Prostate gland (tissue), 2 donors: Measurements from ENCODE around the gene FBXO30. TPM values are rescaled to one million over a fixed set of nuclear protein-coding genes. Genes with fewer than 3 reads are reported as not detected.

ENCODE experiments used
- DNase-seq: peaks from one replicate; pipeline ENCODE4 v3.0.0-alpha.2; 2019; ENCODE audit warnings: low spot score
- H3K27ac ChIP-seq, 2 donors: fragments of 200-600 bp; sonication (generic); 2 replicates each; pipeline ENCODE4 v1.5.1; 2017 to 2019
- H3K27me3 ChIP-seq: fragments of 200-600 bp; sonication (generic); replicated peaks from 2 replicates; pipeline ENCODE4 v1.5.1; 2019; ENCODE audit not compliant: insufficient read depth
- H3K36me3 ChIP-seq, 2 donors: fragments of 200-600 bp; sonication (generic); 1 replicate in 1 of 2; 2 replicates in 1 of 2; pipeline versions ENCODE4 v1.5.1 to v1.8.1; 2017 to 2019
- H3K4me1 ChIP-seq: fragments of 200-600 bp; sonication (generic); replicated peaks from 2 replicates; pipeline ENCODE4 v1.5.1; 2019
- H3K4me3 ChIP-seq, 2 donors: fragments of 200-600 bp; sonication (generic); 2 replicates each; pipeline ENCODE4 v1.5.1; 2017 to 2019
- H3K9me3 ChIP-seq: fragments of 200-600 bp; sonication (generic); 2 replicates; pipeline ENCODE4 v1.5.1; 2017
- CTCF ChIP-seq, 4 experiments: fragments of 200-600 bp in 2 of 4; fragments of 450-650 bp in 2 of 4; sonication (generic) in 2 of 4; IDR thresholded peaks; 1 replicate in 3 of 4; 2 replicates in 1 of 4; pipeline ENCODE4 v1.5.1; 2016 to 2019; ENCODE audit warnings: antibody characterized with exemption in 4 of 4, mild to moderate bottlenecking in 2 of 4, moderate library complexity in 2 of 4
- POLR2A ChIP-seq: fragments of 450-650 bp; IDR thresholded peaks from one replicate; pipeline ENCODE4 v1.6.1; 2016; ENCODE audit warnings: antibody characterized with exemption, mild to moderate bottlenecking
- POLR2AphosphoS5 ChIP-seq: sonication (generic); formaldehyde crosslinking; IDR thresholded peaks from one replicate; pipeline ENCODE4 v1.6.1; 2017; ENCODE audit warnings: antibody characterized with exemption
- WGBS: methylation state at CpG from one replicate; pipeline ENCODE4 v1.1.5; 2018; 5-methylcytosine and 5-hydroxymethylcytosine counted together
- intact Hi-C: fragments of 100-400 bp; cut with DNase I; formaldehyde crosslinking; loops from one replicate; pipeline ENCODE4 v1.14.2; 2022
- total RNA-seq, 2 donors: library from RNA; depleted of rRNA; stranded (reverse); fragments of >200 nt; gene quantifications; one replicate each; pipeline ENCODE4 v1.1.0, GENCODE V29; 2016

The FBXO30 gene
- total RNA-seq, 2 donors from 2014 or later, result 6.5 to 9.6 TPM

GRCh38 chr6:145815309-145816274, 997 bp upstream of the FBXO30 start:
- no peak for TF ChIP-seq POLR2A
- TF ChIP-seq POLR2AphosphoS5, result no peak
- TF ChIP-seq CTCF (IDR thresholded peaks at IDR 0.05), result no peak
- H3K27ac ChIP-seq, result peak overlapping the region; percentile 79 to 87
- DNase-seq, result no peak
- H3K36me3 ChIP-seq, result no peaks in the 10 kb centered on the region
- no peaks in the 10 kb centered on the region for H3K9me3 ChIP-seq
- H3K27me3 ChIP-seq, result no peaks in the 10 kb centered on the region
- intact Hi-C loops, result loop anchor here (10.0 kb wide), 1 partner anchor 69 kb away; no protein-coding TSS in a partner anchor
- peak overlapping the region; percentile 58 to 67 for H3K4me3 ChIP-seq
- H3K4me1 ChIP-seq, result no peaks in the 10 kb centered on the region
- WGBS, result 9% methylated on average over 25 of the region's 25 CpGs

- peak; percentile 6 for DNase-seq
- Histone ChIP-seq H3K4me3 (peak overlapping the region; percentile 58 to 67), H3K27me3 (no peaks in the 10 kb centered on the region), H3K27ac (peak overlapping the region; percentile 79 to 87), H3K9me3 (no peaks in the 10 kb centered on the region), H3K36me3 (no peaks in the 10 kb centered on the region), H3K4me1 (no peaks in the 10 kb centered on the region)
- 1% methylated on average over 29 of the region's 33 CpGs for WGBS
- TF ChIP-seq CTCF (IDR thresholded peaks at IDR 0.05) (no peak), POLR2AphosphoS5 (peak; percentile 14), POLR2A (no peak)
- intact Hi-C loops, result loop anchor here (5.0 to 10.0 kb wide), 4 partner anchors 71 to 728 kb away; partner anchors contain the start of genes EPM2A, RAB32 and SHPRH
Observed at GRCh38 chr6:145814035-145814500, 527 bp downstream of the FBXO30 start.

- no peak for DNase-seq
- no peak for TF ChIP-seq POLR2AphosphoS5
- TF ChIP-seq CTCF (IDR thresholded peaks at IDR 0.05), result no peak
- no peak for TF ChIP-seq POLR2A
- WGBS, result 24% methylated on average over 12 of the region's 12 CpGs
- no peaks in the 10 kb centered on the region for H3K27me3 ChIP-seq
- peak overlapping the region; percentile 58 to 67 for H3K4me3 ChIP-seq
- no peaks in the 10 kb centered on the region for H3K9me3 ChIP-seq
- no peaks in the 10 kb centered on the region for H3K36me3 ChIP-seq
- H3K27ac ChIP-seq, result peak overlapping the region; percentile 79 to 87
- no peaks in the 10 kb centered on the region for H3K4me1 ChIP-seq
- intact Hi-C loops, result loop anchor here (5.0 to 10.0 kb wide), 4 partner anchors 71 to 729 kb away; partner anchors contain the start of genes EPM2A, RAB32 and SHPRH
Observed at GRCh38 chr6:145813285-145814034, 1.1 kb downstream of the FBXO30 start.

GRCh38 chr6:145811741-145812140, 2.9 kb downstream of the FBXO30 start:
- intact Hi-C loops, result loop anchor here (5.0 to 10.0 kb wide), 4 partner anchors 73 to 731 kb away; partner anchors contain the start of genes EPM2A, RAB32 and SHPRH
- no peaks in the 10 kb centered on the region for H3K9me3 ChIP-seq
- H3K4me1 ChIP-seq, result no peaks in the 10 kb centered on the region
- H3K27ac ChIP-seq, result no peak overlapping the region
- 83% methylated on average over 1 of the region's 1 CpG for WGBS
- H3K4me3 ChIP-seq, result no peak overlapping the region
- no peaks in the 10 kb centered on the region for H3K27me3 ChIP-seq
- TF ChIP-seq POLR2A (no peak), CTCF (IDR thresholded peaks at IDR 0.05) (no peak)
- DNase-seq, result no peak
- H3K36me3 ChIP-seq, result no peaks in the 10 kb centered on the region
